CD14-positive monocyte (primary cell): ENCODE measurements around the gene TRPM2. TPM values are rescaled to one million over a fixed set of nuclear protein-coding genes. Genes with fewer than 3 reads are reported as not detected.

Source experiments
- DNase-seq, 3 donors: peaks; one replicate each; pipeline ENCODE4 v3.0.0-alpha.2; 2011 to 2022
- H2AFZ ChIP-seq: 2 replicates; pipeline ENCODE4 v1.6.0; 2012; ENCODE audit warnings: mild to moderate bottlenecking, low read depth, low read length, inconsistent platforms; ENCODE audit not compliant: insufficient read depth, poor library complexity, severe bottlenecking
- H3K27ac ChIP-seq, 2 donors: 1 replicate in 1 of 2; 2 replicates in 1 of 2; pipeline ENCODE4 v1.5.1; 2012 to 2013; ENCODE audit warnings: low read length in 2 of 2, control low read depth in 1 of 2, inconsistent platforms in 1 of 2, low read depth in 1 of 2, mild to moderate bottlenecking in 1 of 2
- H3K27me3 ChIP-seq, 2 donors: one replicate each; pipeline versions ENCODE4 v1.6.0 to v1.6.1; 2011 to 2013; ENCODE audit warnings: low read length in 2 of 2; ENCODE audit not compliant: control insufficient read depth in 2 of 2, insufficient read depth in 2 of 2
- H3K36me3 ChIP-seq, 2 donors: replicated peaks in 1 of 2; 1 replicate in 1 of 2; 2 replicates in 1 of 2; pipeline versions ENCODE4 v1.5.1 to v1.6.1; 2012 to 2013; ENCODE audit warnings: low read length in 2 of 2, control low read depth in 1 of 2, inconsistent platforms in 1 of 2, mild to moderate bottlenecking in 1 of 2; ENCODE audit not compliant: insufficient read depth in 2 of 2, control insufficient read depth in 1 of 2
- H3K4me1 ChIP-seq, 2 donors: 1 replicate in 1 of 2; 2 replicates in 1 of 2; pipeline versions ENCODE4 v1.5.1 to v1.6.1; 2012 to 2013; ENCODE audit warnings: low read length in 2 of 2, control low read depth in 1 of 2, inconsistent platforms in 1 of 2, mild to moderate bottlenecking in 1 of 2, moderate library complexity in 1 of 2; ENCODE audit not compliant: insufficient read depth in 2 of 2, control insufficient read depth in 1 of 2
- H3K4me2 ChIP-seq: replicated peaks from 2 replicates; pipeline ENCODE3; 2012; ENCODE audit warnings: low read length, moderate library complexity, mild to moderate bottlenecking; ENCODE audit not compliant: poor library complexity, severe bottlenecking; ENCODE audit errors: extremely low read depth
- H3K4me3 ChIP-seq, 3 experiments: fragments of 200-600 bp in 1 of 3; sonication (generic) in 1 of 3; replicated peaks in 1 of 3; 1 replicate in 2 of 3; 2 replicates in 1 of 3; pipeline ENCODE4 v1.5.1; 2011 to 2013; ENCODE audit warnings: low read length in 3 of 3, mild to moderate bottlenecking in 3 of 3, control low read depth in 2 of 3, low read depth in 2 of 3, inconsistent platforms in 1 of 3, moderate library complexity in 1 of 3
- H3K79me2 ChIP-seq: 2 replicates; pipeline ENCODE4 v1.6.0; 2012; ENCODE audit warnings: mild to moderate bottlenecking, control low read depth, inconsistent platforms, low read length, moderate library complexity; ENCODE audit not compliant: insufficient read depth
- H3K9ac ChIP-seq: 2 replicates; pipeline ENCODE4 v1.6.0; 2017; ENCODE audit warnings: low read length, mild to moderate bottlenecking; ENCODE audit not compliant: insufficient read depth, poor library complexity, severe bottlenecking
- H3K9me3 ChIP-seq, 2 donors: replicated peaks in 1 of 2; 1 replicate in 1 of 2; 2 replicates in 1 of 2; pipeline versions ENCODE4 v1.5.1 to v1.6.1; 2012 to 2013; ENCODE audit warnings: low read length in 2 of 2, control low read depth in 1 of 2; ENCODE audit not compliant: control insufficient read depth in 1 of 2, insufficient read depth in 1 of 2
- H4K20me1 ChIP-seq: 2 replicates; pipeline ENCODE4 v1.6.0; 2012; ENCODE audit warnings: mild to moderate bottlenecking, low read length, control low read depth, moderate library complexity; ENCODE audit not compliant: insufficient read depth
- H3K27ac Mint-ChIP-seq, 7 donors: one replicate each; pipeline ENCODE4 v1.8.0; 2020; ENCODE audit warnings: mild to moderate bottlenecking in 7 of 7, mixed read lengths in 7 of 7, moderate library complexity in 6 of 7, inconsistent platforms in 2 of 7
- H3K27me3 Mint-ChIP-seq, 3 donors: one replicate each; pipeline ENCODE4 v1.8.0; 2021 to 2022; ENCODE audit warnings: low read depth in 3 of 3, mild to moderate bottlenecking in 3 of 3, mixed read lengths in 3 of 3, moderate library complexity in 3 of 3, inconsistent platforms in 1 of 3
- H3K36me3 Mint-ChIP-seq, 2 donors: one replicate each; pipeline ENCODE4 v1.8.0; 2020; ENCODE audit warnings: mixed read lengths in 2 of 2, inconsistent platforms in 1 of 2, mild to moderate bottlenecking in 1 of 2
- H3K4me1 Mint-ChIP-seq: one replicate; pipeline ENCODE4 v1.8.0; 2020; ENCODE audit warnings: mild to moderate bottlenecking, mixed read lengths
- H3K4me3 Mint-ChIP-seq, 2 donors: one replicate each; pipeline ENCODE4 v1.8.0; 2020; ENCODE audit warnings: mild to moderate bottlenecking in 2 of 2, mixed read lengths in 2 of 2, moderate library complexity in 1 of 2
- H3K9me3 Mint-ChIP-seq, 7 donors: one replicate each; pipeline ENCODE4 v1.8.0; 2020 to 2022; ENCODE audit warnings: mixed read lengths in 7 of 7, mild to moderate bottlenecking in 6 of 7, moderate library complexity in 6 of 7, inconsistent platforms in 2 of 7
- WGBS: methylation state at CpG from one replicate; pipeline ENCODE4 v1.1.5; 2013; ENCODE audit warnings: missing lambda C conversion rate; ENCODE audit not compliant: insufficient coverage; 5-methylcytosine and 5-hydroxymethylcytosine counted together
- intact Hi-C, 2 donors: fragments of 100-400 bp; cut with micrococcal nuclease; formaldehyde crosslinking; loops; one replicate each; pipeline versions ENCODE4 v1.15.0 to v1.15.1; 2023
- polyA plus RNA-seq, 3 donors: library from polyadenylated mRNA; depleted of rRNA in 1 of 3; unstranded in 2 of 3; stranded (reverse) in 1 of 3; fragments of 300-500 nt in 2 of 3; fragments of >200 nt in 1 of 3; fragmentation: Illumina TruSeq in 2 of 3; gene quantifications; 1 replicate in 2 of 3; 2 replicates in 1 of 3; pipeline ENCODE4 v1.2.3, GENCODE V29; 2012 to 2021
- TF ChIP-seq, protein P1 (sequence below): fragments of 200-600 bp; IDR thresholded peaks from one replicate; pipeline ENCODE4 v1.8.0; 2022; ENCODE audit warnings: antibody characterized with exemption, mild to moderate bottlenecking

Gene TRPM2
- polyA plus RNA-seq, 3 donors: 7.6 to 21.6 (median 12.2) TPM

DNA sequence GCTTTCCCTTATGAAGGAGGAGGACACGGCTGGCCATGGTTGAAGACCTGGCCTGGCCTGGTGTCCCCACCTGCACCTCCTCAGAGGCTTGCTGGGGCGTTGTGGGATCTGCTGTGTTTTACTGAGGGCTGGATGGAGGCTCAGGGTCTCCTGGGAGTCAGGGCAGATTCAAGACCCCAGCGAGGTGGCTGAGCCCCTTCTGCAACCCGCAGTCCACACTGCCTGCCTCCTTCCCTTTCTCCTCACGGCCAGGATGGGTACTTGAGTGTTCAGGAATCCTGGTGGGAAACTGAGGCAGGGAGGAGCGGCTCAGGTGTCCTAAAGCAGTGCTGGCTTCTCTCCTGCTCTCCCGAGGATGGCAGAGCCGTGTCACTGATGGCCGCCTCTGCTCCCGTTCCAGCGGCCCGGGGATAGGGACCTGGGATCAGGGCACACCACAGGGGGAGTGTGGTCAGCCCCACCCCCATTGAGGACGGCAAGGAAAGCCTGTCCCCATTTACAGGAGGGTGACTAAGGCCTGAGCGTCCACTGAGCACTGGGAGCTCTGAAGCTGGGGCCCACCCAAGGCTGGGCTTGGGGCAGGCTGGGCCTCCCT, 47.5 kb downstream of the TRPM2 start:
- TF ChIP-seq, protein P1, sequence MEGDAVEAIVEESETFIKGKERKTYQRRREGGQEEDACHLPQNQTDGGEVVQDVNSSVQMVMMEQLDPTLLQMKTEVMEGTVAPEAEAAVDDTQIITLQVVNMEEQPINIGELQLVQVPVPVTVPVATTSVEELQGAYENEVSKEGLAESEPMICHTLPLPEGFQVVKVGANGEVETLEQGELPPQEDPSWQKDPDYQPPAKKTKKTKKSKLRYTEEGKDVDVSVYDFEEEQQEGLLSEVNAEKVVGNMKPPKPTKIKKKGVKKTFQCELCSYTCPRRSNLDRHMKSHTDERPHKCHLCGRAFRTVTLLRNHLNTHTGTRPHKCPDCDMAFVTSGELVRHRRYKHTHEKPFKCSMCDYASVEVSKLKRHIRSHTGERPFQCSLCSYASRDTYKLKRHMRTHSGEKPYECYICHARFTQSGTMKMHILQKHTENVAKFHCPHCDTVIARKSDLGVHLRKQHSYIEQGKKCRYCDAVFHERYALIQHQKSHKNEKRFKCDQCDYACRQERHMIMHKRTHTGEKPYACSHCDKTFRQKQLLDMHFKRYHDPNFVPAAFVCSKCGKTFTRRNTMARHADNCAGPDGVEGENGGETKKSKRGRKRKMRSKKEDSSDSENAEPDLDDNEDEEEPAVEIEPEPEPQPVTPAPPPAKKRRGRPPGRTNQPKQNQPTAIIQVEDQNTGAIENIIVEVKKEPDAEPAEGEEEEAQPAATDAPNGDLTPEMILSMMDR: no peak
- H3K4me1 ChIP-seq: no peaks in the 10 kb centered on the region
- peaks cover 0 to 8% of the 10 kb centered on the region in 2 donors for H3K9me3 ChIP-seq
- H3K36me3 Mint-ChIP-seq: peaks cover 35 to 64% of the 10 kb centered on the region in 2 donors
- no peak overlapping the region for H3K4me3 Mint-ChIP-seq
- H3K4me2 ChIP-seq: no peak overlapping the region
- H2AFZ ChIP-seq: no peak overlapping the region
- peaks cover 80 to 89% of the 10 kb centered on the region in 2 donors for H3K36me3 ChIP-seq
- no peak overlapping the region for H3K4me3 ChIP-seq
- peaks cover 0 to 13% (median 2%) of the 10 kb centered on the region in 7 donors for H3K9me3 Mint-ChIP-seq
- peaks cover 0 to 2% (median 0%) of the 10 kb centered on the region in 3 donors for H3K27me3 Mint-ChIP-seq
- no peak overlapping the region for H3K9ac ChIP-seq
- no peak overlapping the region for H3K27ac ChIP-seq
- no peaks in the 10 kb centered on the region for H3K79me2 ChIP-seq
- no peak overlapping the region for H3K27ac Mint-ChIP-seq
- no peaks in the 10 kb centered on the region for H3K27me3 ChIP-seq
- no peaks in the 10 kb centered on the region for H4K20me1 ChIP-seq
- DNase-seq: no peak
- intact Hi-C loops: no loop called here
- WGBS: 88% methylated on average over 13 of the region's 14 CpGs
- H3K4me1 Mint-ChIP-seq: no peaks in the 10 kb centered on the region

DNA sequence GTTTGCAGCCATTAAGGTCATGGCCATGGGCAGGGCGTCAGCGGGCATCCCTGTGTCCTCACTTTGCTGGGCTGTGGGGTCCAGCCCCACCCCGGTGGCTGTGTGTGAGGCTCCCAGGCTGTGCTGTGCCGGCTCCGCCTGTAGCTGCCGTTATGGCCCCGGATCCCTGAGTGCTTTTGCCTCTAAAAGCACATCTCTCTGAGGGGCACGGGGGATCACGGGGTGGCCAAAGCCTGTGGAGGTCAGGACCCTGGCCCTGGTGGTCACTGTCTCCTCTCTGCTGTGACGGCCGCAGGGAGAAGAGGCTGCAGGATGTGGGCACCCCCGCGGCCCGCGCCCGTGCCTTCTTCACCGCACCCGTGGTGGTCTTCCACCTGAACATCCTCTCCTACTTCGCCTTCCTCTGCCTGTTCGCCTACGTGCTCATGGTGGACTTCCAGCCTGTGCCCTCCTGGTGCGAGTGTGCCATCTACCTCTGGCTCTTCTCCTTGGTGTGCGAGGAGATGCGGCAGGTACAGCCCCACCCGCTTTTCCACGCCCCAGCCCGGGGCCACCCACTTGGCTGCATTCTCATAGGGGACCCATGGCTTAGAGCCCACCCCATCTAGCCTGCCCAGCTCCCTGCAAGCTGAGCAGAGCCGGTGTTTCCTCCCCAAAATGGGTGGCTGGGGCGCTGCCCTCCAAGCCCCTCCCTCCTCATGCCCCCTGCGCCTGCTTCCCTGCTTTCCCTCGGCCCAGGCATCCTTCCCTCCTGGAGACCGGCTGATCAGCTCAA, 48.2 kb downstream of the TRPM2 start:
- Histone ChIP-seq H3K27me3 (no peaks in the 10 kb centered on the region), H3K36me3 (peaks cover 87 to 96% of the 10 kb centered on the region in 2 donors), H3K27ac (no peak overlapping the region), H2AFZ (no peak overlapping the region), H3K9me3 (peaks cover 0 to 15% of the 10 kb centered on the region in 2 donors), H3K4me1 (no peaks in the 10 kb centered on the region), H3K79me2 (no peaks in the 10 kb centered on the region), H3K4me3 (no peak overlapping the region), H4K20me1 (no peaks in the 10 kb centered on the region), H3K9ac (no peak overlapping the region), H3K4me2 (no peak overlapping the region)
- Mint-ChIP-seq H3K36me3 (peaks cover 41 to 64% of the 10 kb centered on the region in 2 donors), H3K4me3 (no peak overlapping the region), H3K27ac (peak overlapping the region in 1 of 7 donors; percentile 42), H3K9me3 (peaks cover 0 to 20% (median 6%) of the 10 kb centered on the region in 7 donors), H3K27me3 (peaks cover 0 to 2% (median 0%) of the 10 kb centered on the region in 3 donors), H3K4me1 (no peaks in the 10 kb centered on the region)
- DNase-seq: peak in 1 of 3 donors; percentile 3
- TF ChIP-seq, protein P1: no peak
- WGBS: 95% methylated on average over 25 of the region's 32 CpGs
- intact Hi-C loops: no loop called here
